ENCODE data around the gene CREG2. TPM values are rescaled to one million over a fixed set of nuclear protein-coding genes. Genes with fewer than 3 reads are reported as not detected.

CREG2 gene
- total RNA-seq, 4 donors from 2014 or later = 0.04 to 0.54 TPM; not detected in 2

GRCh38 chr2:101340141-101340551 is 47.2 kb downstream of the CREG2 start:
- no peak overlapping the region for H3K4me3 ChIP-seq
- H3K27ac ChIP-seq = no peak overlapping the region
- no peak for ATAC-seq
- no peaks in the 10 kb centered on the region for H3K9me3 ChIP-seq
- H3K4me1 ChIP-seq = peaks cover 0 to 5% (median 0%) of the 10 kb centered on the region in 3 donors
- H3K36me3 ChIP-seq = no peaks in the 10 kb centered on the region
- no peaks in the 10 kb centered on the region for H3K27me3 ChIP-seq
- TF ChIP-seq POLR2AphosphoS5 (IDR thresholded peaks at IDR 0.05) (no peak), CTCF (IDR thresholded peaks at IDR 0.05) (no peak), EP300 (IDR thresholded peaks at IDR 0.05) (no peak), POLR2A (IDR thresholded peaks at IDR 0.05) (no peak)
- WGBS, 2 donors (ENCODE audit: low coverage in 1 of 2) = 80% methylated on average over 1 of the region's 1 CpG; no CpG with 5 or more reads in 1 of the 2 donors

- TF ChIP-seq POLR2AphosphoS5 (IDR thresholded peaks at IDR 0.05) (no peak), EP300 (IDR thresholded peaks at IDR 0.05) (no peak)
- Histone ChIP-seq H3K27me3 (no peaks in the 10 kb centered on the region), H3K36me3 (no peaks in the 10 kb centered on the region), H3K4me1 (peaks cover 0 to 5% (median 0%) of the 10 kb centered on the region in 3 donors), H3K4me3 (no peak overlapping the region), H3K27ac (no peak overlapping the region), H3K9me3 (no peaks in the 10 kb centered on the region)
- WGBS, 2 donors (ENCODE audit: low coverage in 1 of 2) = 76 to 90% methylated on average over 2 to 4 of the region's 4 CpGs
- no peak for ATAC-seq
Observed at GRCh38 chr2:101339266-101339880, 47.9 kb downstream of the CREG2 start.

GRCh38 chr2:101337877-101338276 is 49.4 kb downstream of the CREG2 start:
- no peak overlapping the region for H3K27ac ChIP-seq
- no peak for ATAC-seq
- H3K27me3 ChIP-seq = no peaks in the 10 kb centered on the region
- H3K36me3 ChIP-seq = no peaks in the 10 kb centered on the region
- no peak overlapping the region for H3K4me3 ChIP-seq
- H3K9me3 ChIP-seq = no peaks in the 10 kb centered on the region
- peaks cover 0 to 5% (median 0%) of the 10 kb centered on the region in 3 donors for H3K4me1 ChIP-seq
- 48 to 66% methylated on average over 2 of the region's 2 CpGs for WGBS, 2 donors (ENCODE audit: low coverage in 1 of 2)
- TF ChIP-seq POLR2AphosphoS5 (IDR thresholded peaks at IDR 0.05) = no peak
- no peak for TF ChIP-seq EP300 (IDR thresholded peaks at IDR 0.05)
- no peak for TF ChIP-seq CTCF (IDR thresholded peaks at IDR 0.05)
- TF ChIP-seq POLR2A (IDR thresholded peaks at IDR 0.05) = no peak

- 78% methylated on average over 5 of the region's 5 CpGs for WGBS, 2 donors (ENCODE audit: low coverage in 1 of 2)
- Histone ChIP-seq H3K36me3 (no peaks in the 10 kb centered on the region), H3K4me1 (peaks cover 0 to 10% (median 7%) of the 10 kb centered on the region in 3 donors), H3K4me3 (no peak overlapping the region), H3K27ac (no peak overlapping the region), H3K27me3 (no peaks in the 10 kb centered on the region), H3K9me3 (no peaks in the 10 kb centered on the region)
- ATAC-seq = no peak
- TF ChIP-seq POLR2A (IDR thresholded peaks at IDR 0.05) = no peak
- TF ChIP-seq EP300 (IDR thresholded peaks at IDR 0.05) = no peak
- TF ChIP-seq POLR2AphosphoS5 (IDR thresholded peaks at IDR 0.05) = no peak
- TF ChIP-seq CTCF (IDR thresholded peaks at IDR 0.05) = no peak
Observed at GRCh38 chr2:101332885-101333766, 54.2 kb downstream of the CREG2 start.

- Histone ChIP-seq H3K36me3 (no peaks in the 10 kb centered on the region), H3K9me3 (no peaks in the 10 kb centered on the region), H3K27me3 (no peaks in the 10 kb centered on the region), H3K4me1 (peaks cover 0 to 10% (median 7%) of the 10 kb centered on the region in 3 donors), H3K27ac (peak overlapping the region in 1 of 4 donors; percentile 20), H3K4me3 (no peak overlapping the region)
- WGBS, 2 donors (ENCODE audit: low coverage in 1 of 2) = 75 to 86% methylated on average over 1 to 2 of the region's 2 CpGs
- no peak for TF ChIP-seq CTCF (IDR thresholded peaks at IDR 0.05)
- TF ChIP-seq EP300 (IDR thresholded peaks at IDR 0.05) = no peak
- no peak for TF ChIP-seq POLR2A (IDR thresholded peaks at IDR 0.05)
- no peak for TF ChIP-seq POLR2AphosphoS5 (IDR thresholded peaks at IDR 0.05)
- no peak for ATAC-seq
Observed at GRCh38 chr2:101331202-101331601, 56.1 kb downstream of the CREG2 start.
